Skeletal muscle tissue (tissue), 4 donors: Measurements from ENCODE around the gene CASK. TPM values are rescaled to one million over a fixed set of nuclear protein-coding genes. Genes with fewer than 3 reads are reported as not detected.
"Not testable (repeated sequence)": the region's sequence is repeated elsewhere in the genome, so short reads cannot be mapped to it uniquely, and the experiment has no call there.

ENCODE experiments used
- H3K27ac ChIP-seq: one replicate; pipeline ENCODE4 v1.7.0; 2013; ENCODE audit warnings: mild to moderate bottlenecking, low read depth, low read length, inconsistent platforms
- H3K27me3 ChIP-seq, 3 donors: one replicate each; pipeline ENCODE4 v1.7.0; 2013; ENCODE audit warnings: low read length in 3 of 3; ENCODE audit not compliant: control insufficient read depth in 3 of 3, insufficient read depth in 3 of 3
- H3K36me3 ChIP-seq, 3 donors: one replicate each; pipeline ENCODE4 v1.7.0; 2013; ENCODE audit warnings: low read length in 3 of 3; ENCODE audit not compliant: control insufficient read depth in 3 of 3, insufficient read depth in 3 of 3
- H3K4me1 ChIP-seq, 3 donors: one replicate each; pipeline ENCODE4 v1.7.0; 2013; ENCODE audit warnings: low read length in 3 of 3, mild to moderate bottlenecking in 3 of 3; ENCODE audit not compliant: control insufficient read depth in 3 of 3, insufficient read depth in 3 of 3
- H3K4me3 ChIP-seq, 3 donors: one replicate each; pipeline ENCODE4 v1.7.0; 2013; ENCODE audit warnings: low read length in 3 of 3
- H3K9ac ChIP-seq, 3 donors: one replicate each; pipeline ENCODE4 v1.7.0; 2013; ENCODE audit warnings: low read length in 3 of 3, mild to moderate bottlenecking in 3 of 3, moderate library complexity in 2 of 3, low read depth in 1 of 3
- H3K9me3 ChIP-seq, 3 donors: one replicate each; pipeline ENCODE4 v1.7.0; 2013; ENCODE audit warnings: low read length in 3 of 3; ENCODE audit not compliant: control insufficient read depth in 3 of 3
- total RNA-seq: library from RNA; depleted of rRNA; stranded (reverse); fragments of >200 nt; gene quantifications from one replicate; pipeline ENCODE4 v1.2.3, GENCODE V29; 2014
- donor health status: Osteomylitis.

CASK gene
- total RNA-seq, 1 donor from 2014 or later, result 31.3 TPM

- no peaks in the 10 kb centered on the region for H3K9me3 ChIP-seq
- H3K36me3 ChIP-seq, result no peaks in the 10 kb centered on the region
- H3K4me1 ChIP-seq, result no peaks in the 10 kb centered on the region
- no peak overlapping the region for H3K9ac ChIP-seq
- no peaks in the 10 kb centered on the region for H3K27me3 ChIP-seq
- no peak overlapping the region for H3K4me3 ChIP-seq
- H3K27ac ChIP-seq, result no peak overlapping the region
Measured at GRCh38 chrX:41722816-41723618, 200.3 kb downstream of the CASK start.

GRCh38 chrX:41722214-41722613 is 201.1 kb downstream of the CASK start:
- no peak overlapping the region for H3K27ac ChIP-seq

GRCh38 chrX:41721590-41721989 is 201.8 kb downstream of the CASK start:
- H3K9me3 ChIP-seq, result no peaks in the 10 kb centered on the region
- no peak overlapping the region for H3K27ac ChIP-seq
- no peaks in the 10 kb centered on the region for H3K27me3 ChIP-seq
- no peaks in the 10 kb centered on the region for H3K4me1 ChIP-seq
- no peak overlapping the region for H3K4me3 ChIP-seq
- no peak overlapping the region for H3K9ac ChIP-seq
- no peaks in the 10 kb centered on the region for H3K36me3 ChIP-seq

More at GRCh38 chrX:41722214-41722613, 201.1 kb downstream of the CASK start:
- Histone ChIP-seq H3K9ac (no peak overlapping the region), H3K4me3 (no peak overlapping the region), H3K4me1 (no peaks in the 10 kb centered on the region), H3K36me3 (no peaks in the 10 kb centered on the region), H3K27me3 (no peaks in the 10 kb centered on the region), H3K9me3 (no peaks in the 10 kb centered on the region)

GRCh38 chrX:41720125-41720779 is 203.1 kb downstream of the CASK start:
- Histone ChIP-seq H3K27me3 (no peaks in the 10 kb centered on the region), H3K4me1 (no peaks in the 10 kb centered on the region), H3K27ac (no peak overlapping the region), H3K9me3 (no peaks in the 10 kb centered on the region), H3K36me3 (no peaks in the 10 kb centered on the region), H3K4me3 (no peak overlapping the region), H3K9ac (no peak overlapping the region)

- H3K36me3 ChIP-seq, H3K27me3 ChIP-seq, H3K27ac ChIP-seq, H3K9me3 ChIP-seq, H3K4me3 ChIP-seq, H3K9ac ChIP-seq, H3K4me1 ChIP-seq: not testable (repeated sequence)
Measured at GRCh38 chrX:41719610-41720009, 203.7 kb downstream of the CASK start.

GRCh38 chrX:41718481-41719235 is 204.7 kb downstream of the CASK start:
- Histone ChIP-seq H3K4me1 (no peaks in the 10 kb centered on the region), H3K27ac (no peak overlapping the region), H3K36me3 (no peaks in the 10 kb centered on the region), H3K4me3 (no peak overlapping the region), H3K9ac (no peak overlapping the region), H3K9me3 (no peaks in the 10 kb centered on the region), H3K27me3 (no peaks in the 10 kb centered on the region)

GRCh38 chrX:41716767-41717473 is 206.4 kb downstream of the CASK start:
- no peaks in the 10 kb centered on the region for H3K4me1 ChIP-seq
- H3K36me3 ChIP-seq, result no peaks in the 10 kb centered on the region
- H3K9me3 ChIP-seq, result no peaks in the 10 kb centered on the region
- H3K27ac ChIP-seq, result no peak overlapping the region
- no peak overlapping the region for H3K9ac ChIP-seq
- no peaks in the 10 kb centered on the region for H3K27me3 ChIP-seq
- H3K4me3 ChIP-seq, result no peak overlapping the region

- Histone ChIP-seq H3K27ac (no peak overlapping the region), H3K9me3 (no peaks in the 10 kb centered on the region), H3K4me1 (no peaks in the 10 kb centered on the region), H3K9ac (no peak overlapping the region), H3K36me3 (no peaks in the 10 kb centered on the region), H3K27me3 (no peaks in the 10 kb centered on the region), H3K4me3 (no peak overlapping the region)
Measured at GRCh38 chrX:41716222-41716621, 207.1 kb downstream of the CASK start.

- H3K9me3 ChIP-seq, result no peaks in the 10 kb centered on the region
Measured at GRCh38 chrX:41711021-41711667, 212.2 kb downstream of the CASK start.

More at GRCh38 chrX:41711021-41711667, 212.2 kb downstream of the CASK start:
- Histone ChIP-seq H3K27me3 (no peaks in the 10 kb centered on the region), H3K4me1 (no peaks in the 10 kb centered on the region), H3K9ac (no peak overlapping the region), H3K36me3 (no peaks in the 10 kb centered on the region), H3K4me3 (no peak overlapping the region), H3K27ac (no peak overlapping the region)
